Measurements from ENCODE around the gene KDM6B.
"Not testable (repeated sequence)": the region's sequence is repeated elsewhere in the genome, so short reads cannot be mapped to it uniquely, and the experiment has no call there.

The KDM6B gene

GRCh38 chr17:7853691-7854038 lies 19.6 kb downstream of the KDM6B start:
- no peak for DNase-seq

- DNase-seq: no peak
Measured at GRCh38 chr17:7854078-7854777, 20.2 kb downstream of the KDM6B start.

GRCh38 chr17:7854851-7855659 lies 21.0 kb downstream of the KDM6B start, which contains the start of gene TMEM88:
Gene TMEM88 (plus strand): TSS chr17:7855066. CDS start chr17:7855075, 9 bp downstream.
- DNase-seq: no peak

GRCh38 chr17:7855660-7856010 lies 21.6 kb downstream of the KDM6B start:
- no peak for DNase-seq

- DNase-seq: peak; percentile 47
Measured at GRCh38 chr17:7856011-7856810, 22.2 kb downstream of the KDM6B start.

- peak; percentile 100 for DNase-seq
Measured at GRCh38 chr17:7856811-7857712, 23.0 kb downstream of the KDM6B start, which contains the start of gene NAA38. Gene NAA38 (minus strand): TSS chr17:7857559. CDS start chr17:7857463, 96 bp downstream.

- DNase-seq: peak; percentile 95
Measured at GRCh38 chr17:7857713-7858521, 23.9 kb downstream of the KDM6B start, which contains the start of gene CYB5D1. Gene CYB5D1 (plus strand): TSS chr17:7858003. CDS start chr17:7858135, 132 bp downstream.

- peak; percentile 59 for DNase-seq
Measured at GRCh38 chr17:7858522-7858810, 24.4 kb downstream of the KDM6B start.

- DNase-seq: no peak
Measured at GRCh38 chr17:7859028-7859427, 25.0 kb downstream of the KDM6B start.

GRCh38 chr17:7862692-7863437 lies 28.8 kb downstream of the KDM6B start:
- DNase-seq: peak; percentile 72

- not testable (repeated sequence) for DNase-seq
Measured at GRCh38 chr17:7864384-7864783, 30.4 kb downstream of the KDM6B start.

GRCh38 chr17:7864995-7865650 lies 31.1 kb downstream of the KDM6B start:
- no peak for DNase-seq

GRCh38 chr17:7867881-7868329 lies 33.9 kb downstream of the KDM6B start:
- DNase-seq: no peak

GRCh38 chr17:7873051-7873450 lies 39.0 kb downstream of the KDM6B start:
- DNase-seq: no peak

- no peak for DNase-seq
Measured at GRCh38 chr17:7875804-7876370, 41.9 kb downstream of the KDM6B start.

- no peak for DNase-seq
Measured at GRCh38 chr17:7878234-7878633, 44.2 kb downstream of the KDM6B start.

- DNase-seq: no peak
Measured at GRCh38 chr17:7880076-7880868, 46.3 kb downstream of the KDM6B start.

- peak; percentile 18 for DNase-seq
Measured at GRCh38 chr17:7881276-7882054, 47.4 kb downstream of the KDM6B start.

Data from fibroblast of skin of right biceps (primary cell).